MCF 10A (cell line): ENCODE results near the gene ZSWIM4. TPM values are rescaled to one million over a fixed set of nuclear protein-coding genes. Genes with fewer than 3 reads are reported as not detected.

Experiments used
- BruUV-seq: library from RNA; stranded (reverse); fragments of 400-500 nt; replicated peaks from 2 replicates; lab custom pipeline; 2021; lab: Mats Ljungman, UMichigan
- CTCF ChIA-PET: fragments of 300-600 bp; sonication (Branson Sonifier 250); formaldehyde crosslinking; extraction: SDS; loops from one replicate; lab custom pipeline; 2021; ENCODE audit warnings: antibody characterized with exemption, inconsistent platforms; lab: Yijun Ruan, JAX
- POLR2A ChIA-PET: fragments of 300-600, 350-650 bp; sonication (Branson Sonifier 250); formaldehyde crosslinking; extraction: SDS; loops from one replicate; lab custom pipeline; 2020; ENCODE audit warnings: antibody characterized with exemption, inconsistent platforms; lab: Yijun Ruan, JAX
- DNase-seq: peaks from one replicate; pipeline ENCODE4 v3.0.0-alpha.2; 2018; ENCODE audit not compliant: unreplicated experiment
- H3K27ac Mint-ChIP-seq: one replicate; pipeline ENCODE4 v1.8.0; 2022; ENCODE audit warnings: mild to moderate bottlenecking, low read depth, mixed read lengths; ENCODE audit not compliant: unreplicated experiment
- H3K27me3 Mint-ChIP-seq: one replicate; pipeline ENCODE4 v1.8.0; 2022; ENCODE audit warnings: mixed read lengths; ENCODE audit not compliant: insufficient read depth, unreplicated experiment
- H3K36me3 Mint-ChIP-seq: one replicate; pipeline ENCODE4 v1.8.0; 2022; ENCODE audit warnings: mild to moderate bottlenecking, moderate library complexity, mixed read lengths; ENCODE audit not compliant: insufficient read depth, unreplicated experiment
- H3K4me1 Mint-ChIP-seq: one replicate; pipeline ENCODE4 v1.8.0; 2022; ENCODE audit warnings: mixed read lengths; ENCODE audit not compliant: insufficient read depth, unreplicated experiment
- H3K4me3 Mint-ChIP-seq: one replicate; pipeline ENCODE4 v1.8.0; 2022; ENCODE audit warnings: mild to moderate bottlenecking, moderate library complexity, mixed read lengths; ENCODE audit not compliant: unreplicated experiment
- H3K9me3 Mint-ChIP-seq: one replicate; pipeline ENCODE4 v1.8.0; 2022; ENCODE audit warnings: mixed read lengths; ENCODE audit not compliant: unreplicated experiment
- intact Hi-C: fragments of 100-400 bp; cut with micrococcal nuclease; formaldehyde crosslinking; loops from 2 replicates; pipeline ENCODE4 v1.14.1; 2022
- total RNA-seq: library from RNA; stranded (reverse); gene quantifications from 2 replicates; pipeline ENCODE4 v1.2.3, GENCODE V29; 2022
- TF ChIP-seq, protein P1 (sequence below): fragments of 200-600 bp; IDR thresholded peaks from one replicate; pipeline ENCODE4 v1.8.0; 2022; ENCODE audit warnings: antibody characterized with exemption, mild to moderate bottlenecking; ENCODE audit not compliant: unreplicated experiment

The ZSWIM4 gene
- total RNA-seq, 1 experiment from 2014 or later: 9.4 TPM

- peaks cover 83% of the 10 kb centered on the region for H3K36me3 Mint-ChIP-seq
- no peak overlapping the region for H3K4me3 Mint-ChIP-seq
- H3K4me1 Mint-ChIP-seq: peaks cover 16% of the 10 kb centered on the region
- intact Hi-C loops: no loop called here
- H3K9me3 Mint-ChIP-seq: no peaks in the 10 kb centered on the region
- BruUV-seq: no TSS peak
- ChIA-PET CTCF (interaction anchor here (0.5 to 1.0 kb wide), 3 partner anchors 34 to 54 kb away, joined by 3 to 5 read pairs (median 4); no protein-coding TSS in a partner anchor), POLR2A (interaction anchor here (1.1 kb wide), 1 partner anchor 36 kb away, joined by 8 read pairs; no protein-coding TSS in a partner anchor)
- no peaks in the 10 kb centered on the region for H3K27me3 Mint-ChIP-seq
- TF ChIP-seq, protein P1, sequence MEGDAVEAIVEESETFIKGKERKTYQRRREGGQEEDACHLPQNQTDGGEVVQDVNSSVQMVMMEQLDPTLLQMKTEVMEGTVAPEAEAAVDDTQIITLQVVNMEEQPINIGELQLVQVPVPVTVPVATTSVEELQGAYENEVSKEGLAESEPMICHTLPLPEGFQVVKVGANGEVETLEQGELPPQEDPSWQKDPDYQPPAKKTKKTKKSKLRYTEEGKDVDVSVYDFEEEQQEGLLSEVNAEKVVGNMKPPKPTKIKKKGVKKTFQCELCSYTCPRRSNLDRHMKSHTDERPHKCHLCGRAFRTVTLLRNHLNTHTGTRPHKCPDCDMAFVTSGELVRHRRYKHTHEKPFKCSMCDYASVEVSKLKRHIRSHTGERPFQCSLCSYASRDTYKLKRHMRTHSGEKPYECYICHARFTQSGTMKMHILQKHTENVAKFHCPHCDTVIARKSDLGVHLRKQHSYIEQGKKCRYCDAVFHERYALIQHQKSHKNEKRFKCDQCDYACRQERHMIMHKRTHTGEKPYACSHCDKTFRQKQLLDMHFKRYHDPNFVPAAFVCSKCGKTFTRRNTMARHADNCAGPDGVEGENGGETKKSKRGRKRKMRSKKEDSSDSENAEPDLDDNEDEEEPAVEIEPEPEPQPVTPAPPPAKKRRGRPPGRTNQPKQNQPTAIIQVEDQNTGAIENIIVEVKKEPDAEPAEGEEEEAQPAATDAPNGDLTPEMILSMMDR: no peak
- H3K27ac Mint-ChIP-seq: no peak overlapping the region
- DNase-seq: no peak
These were observed 31.5 kb downstream of the ZSWIM4 start for GRCh38 chr19:13826652-13827235.

DNA sequence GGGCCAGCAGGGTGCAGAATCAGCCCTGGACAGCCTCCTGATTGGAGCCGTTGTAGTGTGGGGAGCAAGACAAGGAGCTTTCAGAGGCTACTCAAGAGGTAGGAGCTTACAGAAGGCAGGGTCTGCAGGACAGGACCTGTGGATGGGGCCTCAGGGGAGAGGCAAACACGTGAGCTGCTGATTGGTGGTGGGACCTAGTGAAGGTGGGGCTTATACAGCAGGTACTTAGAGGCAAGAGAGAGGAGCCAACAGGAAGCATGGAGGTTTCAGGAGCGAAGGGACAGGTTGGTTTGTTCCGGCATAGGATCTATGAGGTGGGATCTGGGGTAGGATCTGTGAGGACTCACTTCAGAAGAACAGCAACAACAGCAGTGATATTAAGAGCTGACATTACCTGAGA lies 32.4 kb downstream of the ZSWIM4 start:
- BruUV-seq: no TSS peak
- ChIA-PET POLR2A (interaction anchor here (1.1 kb wide), 1 partner anchor 35 kb away, joined by 8 read pairs; no protein-coding TSS in a partner anchor), CTCF (interaction anchor here (0.9 kb wide), 1 partner anchor 34 kb away, joined by 5 read pairs; no protein-coding TSS in a partner anchor)
- Mint-ChIP-seq H3K4me3 (no peak overlapping the region), H3K36me3 (peaks cover 83% of the 10 kb centered on the region), H3K27ac (no peak overlapping the region), H3K9me3 (no peaks in the 10 kb centered on the region), H3K27me3 (no peaks in the 10 kb centered on the region), H3K4me1 (peaks cover 16% of the 10 kb centered on the region)
- no peak for DNase-seq
- intact Hi-C loops: no loop called here
- TF ChIP-seq, protein P1: no peak

DNA sequence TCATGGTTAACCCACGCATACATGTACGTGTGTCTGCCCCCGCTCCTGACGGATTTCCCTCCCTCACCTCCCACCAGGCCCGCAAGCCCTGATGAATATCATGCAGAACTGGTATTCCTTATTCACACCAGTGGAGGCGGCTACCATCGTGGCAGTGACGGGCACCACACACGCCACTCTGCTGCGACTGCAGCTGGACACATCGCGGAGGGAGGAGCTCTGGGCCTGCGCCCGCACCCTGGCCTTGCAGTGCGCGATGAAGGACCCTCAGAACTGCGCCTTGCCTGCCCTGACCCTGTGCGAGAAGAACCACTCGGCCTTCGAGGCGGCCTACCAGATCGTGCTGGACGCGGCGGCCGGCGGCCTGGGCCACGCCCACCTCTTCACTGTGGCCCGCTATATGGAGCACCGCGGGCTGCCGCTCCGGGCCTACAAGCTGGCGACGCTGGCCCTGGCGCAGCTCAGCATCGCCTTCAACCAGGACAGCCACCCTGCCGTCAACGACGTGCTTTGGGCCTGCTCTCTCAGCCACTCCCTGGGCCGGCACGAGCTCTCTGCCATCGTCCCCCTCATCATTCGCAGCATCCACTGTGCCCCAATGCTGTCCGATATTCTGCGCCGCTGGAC lies 35.0 kb downstream of the ZSWIM4 start:
- H3K36me3 Mint-ChIP-seq: peaks cover 90% of the 10 kb centered on the region
- H3K27me3 Mint-ChIP-seq: no peaks in the 10 kb centered on the region
- no peak overlapping the region for H3K27ac Mint-ChIP-seq
- H3K9me3 Mint-ChIP-seq: no peaks in the 10 kb centered on the region
- POLR2A ChIA-PET: interaction anchor here (1.2 to 3.0 kb wide), 3 partner anchors 10 to 55 kb away, joined by 3 to 12 read pairs (median 3); no protein-coding TSS in a partner anchor
- CTCF ChIA-PET: interaction anchor here (0.7 kb wide), 1 partner anchor 349 kb away, joined by 4 read pairs; no protein-coding TSS in a partner anchor
- peaks cover 11% of the 10 kb centered on the region for H3K4me1 Mint-ChIP-seq
- intact Hi-C loops: no loop called here
- no TSS peak for BruUV-seq
- TF ChIP-seq, protein P1: no peak
- no peak overlapping the region for H3K4me3 Mint-ChIP-seq
- no peak for DNase-seq

GRCh38 chr19:13830741-13831536 lies 35.7 kb downstream of the ZSWIM4 start:
- no peak for DNase-seq
- Mint-ChIP-seq H3K4me3 (no peak overlapping the region), H3K27me3 (no peaks in the 10 kb centered on the region), H3K36me3 (peaks cover 97% of the 10 kb centered on the region), H3K9me3 (no peaks in the 10 kb centered on the region), H3K4me1 (peaks cover 8% of the 10 kb centered on the region), H3K27ac (no peak overlapping the region)
- intact Hi-C loops: no loop called here
- no TSS peak for BruUV-seq
- POLR2A ChIA-PET: interaction anchor here (1.2 to 3.0 kb wide), 3 partner anchors 9 to 56 kb away, joined by 3 to 12 read pairs (median 3); no protein-coding TSS in a partner anchor
- CTCF ChIA-PET: interaction anchor here (0.7 kb wide), 1 partner anchor 349 kb away, joined by 4 read pairs; no protein-coding TSS in a partner anchor
- TF ChIP-seq, protein P1: no peak
